ENCODE results near the gene AHRR.

- TF ChIP-seq CTCF (IDR thresholded peaks at IDR 0.05) (no peak), POLR2A (IDR thresholded peaks at IDR 0.05) (no peak)
Measured at GRCh38 chr5:458547-459353, 137.2 kb downstream of the AHRR start.
